Heart left ventricle (tissue), 13 donors: ENCODE data around the gene PLCB1.

Experiments
- POLR2A ChIP-seq, 2 donors: fragments of 450-650 bp; IDR thresholded peaks; one replicate each; pipeline ENCODE4 v1.6.1; 2017; ENCODE audit warnings: antibody characterized with exemption in 2 of 2, mild to moderate bottlenecking in 2 of 2, moderate library complexity in 2 of 2
- TF ChIP-seq, protein P1 (sequence below), 12 donors: fragments of 200-600 bp; sonication (generic) in 4 of 12; IDR thresholded peaks; one replicate each; pipeline versions ENCODE4 v1.5.0 to v1.8.0; 2018 to 2022; ENCODE audit warnings: antibody characterized with exemption in 12 of 12, mild to moderate bottlenecking in 5 of 12
- donor health status: ischemic (EF 13 %, LVEDD 7.1; RV severe dilation, severe dysfunction).
- donor health status: DM: no; HTN: yes; CAD: no.
- donor health status: DM: no; HTN: no; CAD: no.
- donor health status: ischemic (EF 25% LVEDD 6.9; RV normal size, moderate dysfunction).
- donor health status: ischemic (EF 25% LVEDD 5.7; RV mildly dilated, moderate dysfunction).
- donor health status: ischemic (EF 35%, LVEDD 5.7; RV mildly dilated, moderate dysfunction).
- donor health status: nonischemic (EF 11% LVEDD 7.7; RV severe dilation, severe dysfunction).
- donor health status: DM: yes; HTN: yes; CAD: no.
- donor health status: PGD.
- donor health status: ischemic (EF 29% LVEDD 5.4; RV normal size, mild dysfunction).
- donor health status: nonischemic (EF 23%, LVEDD 6.1; RV moderate dilation, normal function).

DNA sequence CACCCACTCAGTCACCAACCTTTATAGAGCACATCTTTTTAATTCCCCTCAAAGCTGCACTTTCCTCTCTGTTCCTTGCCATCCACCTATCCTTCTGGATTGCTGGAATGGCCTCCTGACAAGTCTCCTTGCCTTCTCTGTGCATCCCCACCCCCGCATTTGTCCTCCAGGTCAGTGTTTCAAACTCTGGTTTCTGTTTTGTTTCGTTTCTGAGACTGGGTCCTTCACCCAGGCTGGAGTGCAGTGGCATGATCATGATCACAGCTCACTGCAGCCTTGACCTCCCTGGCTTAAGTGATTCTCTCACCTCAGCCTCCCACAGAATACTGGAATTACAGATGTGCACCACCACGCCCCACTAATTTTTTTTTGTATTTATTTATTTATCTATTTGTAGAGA, 96.2 kb downstream of the PLCB1 start:
- TF ChIP-seq, protein P1, sequence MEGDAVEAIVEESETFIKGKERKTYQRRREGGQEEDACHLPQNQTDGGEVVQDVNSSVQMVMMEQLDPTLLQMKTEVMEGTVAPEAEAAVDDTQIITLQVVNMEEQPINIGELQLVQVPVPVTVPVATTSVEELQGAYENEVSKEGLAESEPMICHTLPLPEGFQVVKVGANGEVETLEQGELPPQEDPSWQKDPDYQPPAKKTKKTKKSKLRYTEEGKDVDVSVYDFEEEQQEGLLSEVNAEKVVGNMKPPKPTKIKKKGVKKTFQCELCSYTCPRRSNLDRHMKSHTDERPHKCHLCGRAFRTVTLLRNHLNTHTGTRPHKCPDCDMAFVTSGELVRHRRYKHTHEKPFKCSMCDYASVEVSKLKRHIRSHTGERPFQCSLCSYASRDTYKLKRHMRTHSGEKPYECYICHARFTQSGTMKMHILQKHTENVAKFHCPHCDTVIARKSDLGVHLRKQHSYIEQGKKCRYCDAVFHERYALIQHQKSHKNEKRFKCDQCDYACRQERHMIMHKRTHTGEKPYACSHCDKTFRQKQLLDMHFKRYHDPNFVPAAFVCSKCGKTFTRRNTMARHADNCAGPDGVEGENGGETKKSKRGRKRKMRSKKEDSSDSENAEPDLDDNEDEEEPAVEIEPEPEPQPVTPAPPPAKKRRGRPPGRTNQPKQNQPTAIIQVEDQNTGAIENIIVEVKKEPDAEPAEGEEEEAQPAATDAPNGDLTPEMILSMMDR (IDR thresholded peaks at IDR 0.05) = no peak
- TF ChIP-seq POLR2A (IDR thresholded peaks at IDR 0.05) = no peak
